ENCODE data around the gene CASP6. TPM values are rescaled to one million over a fixed set of nuclear protein-coding genes. Genes with fewer than 3 reads are reported as not detected.
"Not testable (repeated sequence)": the region's sequence is repeated elsewhere in the genome, so short reads cannot be mapped to it uniquely, and the experiment has no call there.

CASP6 gene
- total RNA-seq, 1 experiment from 2014 or later: 9.4 TPM

GRCh38 chr4:109682875-109683274 is 20.4 kb downstream of the CASP6 start:
- no peak for DNase-seq (ENCODE audit: low read depth, low spot score)
- in situ Hi-C loops (cut with HindIII; ENCODE audit: low pct_unique_long_range_greater_than_20kb, low sequenced_read_pairs): no loop called here

GRCh38 chr4:109678925-109679324 is 24.3 kb downstream of the CASP6 start:
- DNase-seq (ENCODE audit: low read depth, low spot score); in situ Hi-C loops (cut with HindIII; ENCODE audit: low pct_unique_long_range_greater_than_20kb, low sequenced_read_pairs): not testable (repeated sequence)

- DNase-seq (ENCODE audit: low read depth, low spot score); in situ Hi-C loops (cut with HindIII; ENCODE audit: low pct_unique_long_range_greater_than_20kb, low sequenced_read_pairs): not testable (repeated sequence)
Measured at GRCh38 chr4:109678472-109678871, 24.8 kb downstream of the CASP6 start.

GRCh38 chr4:109676886-109677285 is 26.4 kb downstream of the CASP6 start:
- in situ Hi-C loops (cut with HindIII; ENCODE audit: low pct_unique_long_range_greater_than_20kb, low sequenced_read_pairs): no loop called here
- DNase-seq (ENCODE audit: low read depth, low spot score): peak; percentile 5

GRCh38 chr4:109675843-109676242 is 27.4 kb downstream of the CASP6 start:
- no peak for DNase-seq (ENCODE audit: low read depth, low spot score)
- in situ Hi-C loops (cut with HindIII; ENCODE audit: low pct_unique_long_range_greater_than_20kb, low sequenced_read_pairs): no loop called here

GRCh38 chr4:109675181-109675580 is 28.1 kb downstream of the CASP6 start:
- in situ Hi-C loops (cut with HindIII; ENCODE audit: low pct_unique_long_range_greater_than_20kb, low sequenced_read_pairs): no loop called here

GRCh38 chr4:109673303-109673702 is 29.9 kb downstream of the CASP6 start:
- no peak for DNase-seq (ENCODE audit: low read depth, low spot score)
- in situ Hi-C loops (cut with HindIII; ENCODE audit: low pct_unique_long_range_greater_than_20kb, low sequenced_read_pairs): no loop called here

More at GRCh38 chr4:109675181-109675580, 28.1 kb downstream of the CASP6 start:
- no peak for DNase-seq (ENCODE audit: low read depth, low spot score)

GRCh38 chr4:109672169-109672930 is 30.9 kb downstream of the CASP6 start:
- no peak for DNase-seq (ENCODE audit: low read depth, low spot score)
- in situ Hi-C loops (cut with HindIII; ENCODE audit: low pct_unique_long_range_greater_than_20kb, low sequenced_read_pairs): no loop called here

GRCh38 chr4:109671350-109671749 is 31.9 kb downstream of the CASP6 start:
- in situ Hi-C loops (cut with HindIII; ENCODE audit: low pct_unique_long_range_greater_than_20kb, low sequenced_read_pairs): no loop called here
- DNase-seq (ENCODE audit: low read depth, low spot score): no peak

- no peak for DNase-seq (ENCODE audit: low read depth, low spot score)
- in situ Hi-C loops (cut with HindIII; ENCODE audit: low pct_unique_long_range_greater_than_20kb, low sequenced_read_pairs): no loop called here
Measured at GRCh38 chr4:109665783-109666485, 37.3 kb downstream of the CASP6 start.

- no peak for DNase-seq (ENCODE audit: low read depth, low spot score)
- in situ Hi-C loops (cut with HindIII; ENCODE audit: low pct_unique_long_range_greater_than_20kb, low sequenced_read_pairs): no loop called here
Measured at GRCh38 chr4:109662771-109663170, 40.5 kb downstream of the CASP6 start.

- in situ Hi-C loops (cut with HindIII; ENCODE audit: low pct_unique_long_range_greater_than_20kb, low sequenced_read_pairs): no loop called here
- no peak for DNase-seq (ENCODE audit: low read depth, low spot score)
Measured at GRCh38 chr4:109662116-109662515, 41.1 kb downstream of the CASP6 start.

- DNase-seq (ENCODE audit: low read depth, low spot score): peak; percentile 2
- in situ Hi-C loops (cut with HindIII; ENCODE audit: low pct_unique_long_range_greater_than_20kb, low sequenced_read_pairs): no loop called here
Measured at GRCh38 chr4:109658871-109659410, 44.3 kb downstream of the CASP6 start.

- no peak for DNase-seq (ENCODE audit: low read depth, low spot score)
- in situ Hi-C loops (cut with HindIII; ENCODE audit: low pct_unique_long_range_greater_than_20kb, low sequenced_read_pairs): no loop called here
Measured at GRCh38 chr4:109657854-109658418, 45.3 kb downstream of the CASP6 start.

GRCh38 chr4:109655396-109655795 is 47.8 kb downstream of the CASP6 start:
- no peak for DNase-seq (ENCODE audit: low read depth, low spot score)
- in situ Hi-C loops (cut with HindIII; ENCODE audit: low pct_unique_long_range_greater_than_20kb, low sequenced_read_pairs): no loop called here

GRCh38 chr4:109649872-109650271 is 53.4 kb downstream of the CASP6 start:
- in situ Hi-C loops (cut with HindIII; ENCODE audit: low pct_unique_long_range_greater_than_20kb, low sequenced_read_pairs): no loop called here

GRCh38 chr4:109648997-109649575 is 54.2 kb downstream of the CASP6 start:
- no peak for DNase-seq (ENCODE audit: low read depth, low spot score)
- in situ Hi-C loops (cut with HindIII; ENCODE audit: low pct_unique_long_range_greater_than_20kb, low sequenced_read_pairs): no loop called here

More at GRCh38 chr4:109649872-109650271, 53.4 kb downstream of the CASP6 start:
- DNase-seq (ENCODE audit: low read depth, low spot score): no peak
